Activated CD4-positive, alpha-beta T cell treated with anti-CD3 and anti-CD28 coated beads, Interleukin-2, amount 50 U/mL, for 1 hour (primary cell): ENCODE results near the gene TRAIP.
"Not testable (repeated sequence)": the region's sequence is repeated elsewhere in the genome, so short reads cannot be mapped to it uniquely, and the experiment has no call there.

Source experiments
- DNase-seq: peaks from one replicate; pipeline ENCODE4 v3.0.0-alpha.2; 2020

TRAIP gene

GRCh38 chr3:49790626-49791411 is 65.5 kb downstream of the TRAIP start:
- DNase-seq, result no peak

GRCh38 chr3:49788056-49788455 is 68.3 kb downstream of the TRAIP start:
- DNase-seq, result no peak

GRCh38 chr3:49787536-49787935 is 68.8 kb downstream of the TRAIP start:
- DNase-seq, result no peak

GRCh38 chr3:49787182-49787464 is 69.2 kb downstream of the TRAIP start:
- no peak for DNase-seq

- peak; percentile 99 for DNase-seq
Observed at GRCh38 chr3:49786357-49787181, 69.8 kb downstream of the TRAIP start, which contains the start of gene IP6K1. Gene IP6K1 (minus strand): TSS chr3:49786542. CDS start chr3:49748040, 38,502 bp downstream.

GRCh38 chr3:49785565-49786356 is 70.6 kb downstream of the TRAIP start:
- DNase-seq, result peak; percentile 14

DNA sequence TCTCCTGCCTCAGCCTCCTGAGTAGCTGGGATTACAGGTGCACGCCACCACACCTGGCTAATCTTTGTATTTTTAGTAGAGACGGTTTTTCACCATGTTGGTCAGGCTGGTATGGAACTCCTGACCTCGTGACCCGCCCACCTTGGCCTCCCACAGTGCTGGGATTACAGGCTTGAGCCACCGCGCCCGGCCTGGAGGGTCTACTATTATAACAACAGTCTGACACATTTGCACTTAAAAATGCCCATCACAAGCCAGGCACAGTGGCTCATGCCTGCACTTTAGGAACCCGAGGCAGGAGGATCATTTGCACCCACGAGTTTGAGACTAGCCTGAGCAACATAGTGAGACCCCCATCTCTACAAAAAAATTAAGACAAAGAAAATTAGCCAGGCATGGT is 74.1 kb downstream of the TRAIP start:
- DNase-seq, result not testable (repeated sequence)

DNA sequence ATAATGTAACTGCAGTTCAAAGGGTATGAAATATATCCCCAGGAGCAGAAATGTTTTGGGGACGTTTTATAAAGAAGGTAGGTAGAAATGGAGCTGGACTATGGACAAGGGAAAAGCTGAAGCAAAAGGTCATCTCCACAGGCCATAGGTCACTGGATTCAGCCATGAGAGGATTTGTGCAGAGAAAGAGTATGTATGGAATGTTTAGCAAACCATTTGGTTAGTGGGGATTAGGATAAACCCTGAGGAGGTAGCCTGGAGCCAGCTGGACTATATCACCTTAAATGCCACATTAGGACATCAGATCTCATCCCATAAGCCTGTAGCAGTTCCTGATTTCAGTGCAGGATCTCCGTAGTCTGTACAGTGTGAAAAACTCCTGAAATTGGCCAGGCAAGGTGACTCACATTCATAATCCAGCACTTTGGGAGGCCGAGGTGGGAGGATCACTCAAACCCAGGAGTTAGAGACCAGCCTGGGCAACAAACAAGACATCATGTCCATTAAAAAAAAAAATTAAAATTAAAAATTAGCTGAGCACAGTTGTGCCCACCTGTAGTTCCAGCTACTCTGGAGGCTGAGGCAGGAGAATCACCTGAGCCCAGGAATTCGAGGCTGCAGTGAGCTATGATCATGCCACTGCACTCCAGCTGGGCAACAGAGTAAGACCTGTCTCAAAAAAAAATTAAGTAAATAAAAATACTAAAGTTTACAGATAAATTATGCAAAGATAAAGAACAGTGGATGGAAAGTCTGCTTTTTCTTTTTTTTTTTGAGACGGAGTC is 74.8 kb downstream of the TRAIP start:
- DNase-seq, result no peak

DNA sequence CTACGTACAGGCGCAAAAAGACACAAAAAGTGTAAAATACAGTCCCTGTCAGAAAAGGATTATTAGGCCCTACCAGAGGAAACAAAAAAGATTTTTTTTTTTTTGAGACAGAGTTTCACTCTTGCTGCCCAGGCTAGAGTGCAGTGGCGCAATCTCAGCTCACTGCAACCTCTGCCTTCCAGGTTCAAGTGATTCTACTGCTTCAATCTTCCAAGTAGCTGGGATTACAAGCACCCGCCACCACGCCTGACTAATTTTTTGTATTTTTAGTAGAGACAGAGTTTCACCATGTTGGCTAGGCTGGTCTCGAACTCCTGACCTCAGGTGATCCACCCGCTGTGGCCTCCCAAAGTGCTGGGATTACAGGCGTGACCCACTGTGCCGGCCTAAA is 75.4 kb downstream of the TRAIP start:
- not testable (repeated sequence) for DNase-seq

DNA sequence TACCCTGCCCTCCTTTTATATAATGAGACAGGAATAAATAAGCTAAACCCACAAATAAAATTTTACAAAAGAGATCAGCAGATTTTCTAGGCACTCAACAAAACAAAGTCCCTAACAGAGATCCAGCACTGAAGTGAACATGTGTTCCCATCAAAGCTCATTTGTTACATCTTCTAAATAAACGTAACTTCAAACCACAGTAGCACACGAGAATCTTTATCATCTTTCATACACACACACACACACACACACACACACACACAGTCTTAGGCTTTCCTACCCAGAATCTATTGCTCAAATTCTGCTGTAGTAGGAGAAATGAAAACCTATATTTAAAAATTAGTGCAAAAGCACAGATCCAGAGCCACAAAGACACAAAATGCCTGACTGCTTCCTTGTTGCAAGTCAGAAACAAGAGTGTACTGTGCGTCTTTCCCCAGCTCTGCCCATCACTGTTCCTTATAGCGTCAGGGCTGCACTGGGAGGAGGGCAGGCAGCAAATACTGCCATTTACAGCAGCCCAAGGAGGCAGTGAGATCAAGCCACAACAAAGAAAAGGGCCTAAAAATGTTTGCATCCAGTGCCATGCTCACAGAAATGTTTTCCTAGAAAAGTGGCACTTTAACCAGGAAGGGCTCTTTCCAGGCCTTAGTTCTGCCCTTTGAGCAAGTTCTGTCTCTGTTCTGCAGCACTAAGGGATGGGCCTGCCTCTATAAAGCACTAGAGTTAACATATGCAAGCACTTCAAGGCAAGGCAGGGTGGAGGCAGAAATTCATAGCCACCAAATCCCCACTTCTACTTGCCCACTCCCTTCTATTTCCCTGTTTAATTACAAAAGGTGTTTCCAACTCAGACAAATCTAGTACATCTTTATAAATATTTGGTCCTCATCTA is 76.0 kb downstream of the TRAIP start:
- DNase-seq, result no peak

GRCh38 chr3:49779358-49780079 is 76.8 kb downstream of the TRAIP start:
- no peak for DNase-seq
